IMR-90 (cell line): Measurements from ENCODE around the gene PKHD1. TPM values are rescaled to one million over a fixed set of nuclear protein-coding genes. Genes with fewer than 3 reads are reported as not detected.

ENCODE experiments used
- ATAC-seq: fragments of 200-7000 bp; cut with Tn5 transposase; 2 replicates; pipeline ENCODE4 v1.9.1; 2020; ENCODE audit warnings: low read depth, mild to moderate bottlenecking, moderate library complexity
- BruUV-seq: library from RNA; stranded (reverse); fragments of 400-500 nt; replicated peaks from 2 replicates; lab custom pipeline; 2021; lab: Mats Ljungman, UMichigan
- CTCF ChIA-PET: fragments of 300-600 bp; formaldehyde crosslinking; extraction: SDS; loops from one replicate; lab custom pipeline; 2021; ENCODE audit warnings: antibody characterized with exemption; lab: Yijun Ruan, JAX
- POLR2A ChIA-PET: fragments of 300-600 bp; sonication (Branson Sonifier 250); formaldehyde crosslinking; loops from one replicate; lab custom pipeline; 2022; ENCODE audit warnings: antibody characterized with exemption; ENCODE audit not compliant: unreplicated experiment; lab: Charles Lee
- DNase-seq: peaks from one replicate; pipeline ENCODE4 v3.0.0; 2013
- H2AFZ ChIP-seq: replicated peaks from 2 replicates; pipeline ENCODE3; 2013; ENCODE audit warnings: low read length, mild to moderate bottlenecking; ENCODE audit not compliant: poor library complexity
- H2AK5ac ChIP-seq: 2 replicates; pipeline ENCODE4 v1.6.1; 2013; ENCODE audit warnings: low read depth, low read length, inconsistent platforms
- H2AK9ac ChIP-seq: replicated peaks from 2 replicates; pipeline ENCODE3; 2013; ENCODE audit warnings: mild to moderate bottlenecking, low read depth, low read length, moderate library complexity; ENCODE audit not compliant: poor library complexity
- H2BK120ac ChIP-seq: 2 replicates; pipeline ENCODE4 v1.6.1; 2013; ENCODE audit warnings: low read depth, low read length, inconsistent platforms
- H2BK15ac ChIP-seq: 3 replicates; pipeline ENCODE4 v1.6.1; 2013; ENCODE audit warnings: low read depth, low read length, inconsistent platforms
- H2BK20ac ChIP-seq: 2 replicates; pipeline ENCODE4 v1.6.1; 2013; ENCODE audit warnings: low read depth, mild to moderate bottlenecking, inconsistent platforms, low read length, moderate library complexity
- H2BK5ac ChIP-seq: 2 replicates; pipeline ENCODE4 v1.6.1; 2013; ENCODE audit warnings: mild to moderate bottlenecking, low read depth, low read length, inconsistent platforms; ENCODE audit not compliant: poor library complexity, severe bottlenecking
- H3K14ac ChIP-seq: replicated peaks from 2 replicates; pipeline ENCODE4 v1.6.1; 2013; ENCODE audit warnings: low read depth, low read length, inconsistent platforms
- H3K18ac ChIP-seq: 2 replicates; pipeline ENCODE4 v1.6.1; 2013; ENCODE audit warnings: low read depth, low read length, control low read depth
- H3K23ac ChIP-seq: 2 replicates; pipeline ENCODE4 v1.6.1; 2013; ENCODE audit warnings: low read depth, low read length, inconsistent platforms
- H3K27ac ChIP-seq: 2 replicates; pipeline ENCODE4 v1.5.1; 2013; ENCODE audit warnings: mild to moderate bottlenecking, control low read depth, low read length; ENCODE audit not compliant: insufficient read depth
- H3K27me3 ChIP-seq: 2 replicates; pipeline ENCODE4 v1.6.1; 2013; ENCODE audit warnings: low read length; ENCODE audit not compliant: control insufficient read depth, insufficient read depth
- H3K36me3 ChIP-seq: 2 replicates; pipeline ENCODE4 v1.6.1; 2013; ENCODE audit warnings: low read length, mixed read lengths; ENCODE audit not compliant: control insufficient read depth, insufficient read depth
- H3K4ac ChIP-seq: 2 replicates; pipeline ENCODE4 v1.6.1; 2013; ENCODE audit warnings: low read depth, low read length, inconsistent platforms
- H3K4me1 ChIP-seq: 2 replicates; pipeline ENCODE4 v1.6.1; 2013; ENCODE audit warnings: low read length, mixed read lengths; ENCODE audit not compliant: control insufficient read depth, insufficient read depth
- H3K4me2 ChIP-seq: 2 replicates; pipeline ENCODE4 v1.6.1; 2013; ENCODE audit warnings: low read depth, mild to moderate bottlenecking, control low read depth, low read length, moderate library complexity
- H3K4me3 ChIP-seq: 2 replicates; pipeline ENCODE4 v1.5.1; 2013; ENCODE audit warnings: low read depth, mild to moderate bottlenecking, control low read depth, low read length, moderate library complexity; ENCODE audit not compliant: insufficient read depth
- H3K56ac ChIP-seq: 2 replicates; pipeline ENCODE4 v1.6.1; 2013; ENCODE audit warnings: low read length, inconsistent platforms; ENCODE audit not compliant: insufficient read depth; ENCODE audit errors: extremely low read depth
- H3K79me1 ChIP-seq, 2 experiments: 2 replicates each; pipeline ENCODE4 v1.6.1; 2013; ENCODE audit warnings: low read length in 2 of 2, inconsistent platforms in 1 of 2, low read depth in 1 of 2
- H3K9ac ChIP-seq: 2 replicates; pipeline ENCODE4 v1.6.1; 2013; ENCODE audit warnings: low read depth, low read length, control low read depth
- H3K9me1 ChIP-seq: 2 replicates; pipeline ENCODE4 v1.6.1; 2013; ENCODE audit warnings: low read length, inconsistent platforms; ENCODE audit not compliant: insufficient read depth
- H3K9me3 ChIP-seq: 2 replicates; pipeline ENCODE4 v1.6.1; 2013; ENCODE audit warnings: low read length; ENCODE audit not compliant: control insufficient read depth, insufficient read depth
- H4K20me1 ChIP-seq: 2 replicates; pipeline ENCODE4 v1.6.1; 2013; ENCODE audit warnings: low read length, inconsistent platforms; ENCODE audit not compliant: insufficient read depth
- H4K5ac ChIP-seq: 2 replicates; pipeline ENCODE4 v1.6.1; 2013; ENCODE audit warnings: mild to moderate bottlenecking, low read depth, low read length, control low read depth
- H4K8ac ChIP-seq, 2 experiments: 2 replicates each; pipeline ENCODE4 v1.6.1; 2013; ENCODE audit warnings: low read depth in 2 of 2, low read length in 2 of 2, control low read depth in 1 of 2, inconsistent platforms in 1 of 2
- H4K91ac ChIP-seq: 2 replicates; pipeline ENCODE4 v1.6.1; 2013; ENCODE audit warnings: low read depth, low read length, inconsistent platforms; ENCODE audit not compliant: insufficient read depth
- BHLHE40 ChIP-seq: fragments of 150-350 bp; IDR thresholded peaks from 2 replicates; pipeline ENCODE4 v1.6.1; 2016; ENCODE audit warnings: mild to moderate bottlenecking, low read depth, low read length
- CEBPB ChIP-seq: IDR thresholded peaks from 2 replicates; pipeline ENCODE4 v1.6.1; 2012; ENCODE audit warnings: low read depth, low read length, improper control_type of control experiment
- FOS ChIP-seq: fragments of 150-350 bp; IDR thresholded peaks from 2 replicates; pipeline ENCODE4 v1.6.1; 2016; ENCODE audit warnings: low read depth, low read length
- MAFK ChIP-seq: IDR thresholded peaks from 2 replicates; pipeline ENCODE4 v1.6.1; 2012; ENCODE audit warnings: low read depth, low read length, improper control_type of control experiment
- MAZ ChIP-seq: IDR thresholded peaks from 2 replicates; pipeline ENCODE4 v1.6.1; 2012; ENCODE audit warnings: low read depth, mild to moderate bottlenecking, low read length, improper control_type of control experiment, moderate library complexity, borderline replicate concordance
- MXI1 ChIP-seq: IDR thresholded peaks from 2 replicates; pipeline ENCODE4 v1.6.1; 2012; ENCODE audit warnings: low read depth, mild to moderate bottlenecking, low read length, moderate library complexity, borderline replicate concordance
- POLR2A ChIP-seq: IDR thresholded peaks from 2 replicates; pipeline ENCODE4 v1.6.1; 2012; ENCODE audit warnings: mild to moderate bottlenecking, low read depth, low read length
- RAD21 ChIP-seq: IDR thresholded peaks from 2 replicates; pipeline ENCODE4 v1.6.1; 2012; ENCODE audit warnings: low read length, improper control_type of control experiment
- RCOR1 ChIP-seq: IDR thresholded peaks from 2 replicates; pipeline ENCODE4 v1.6.1; 2012; ENCODE audit warnings: mild to moderate bottlenecking, low read length, improper control_type of control experiment; ENCODE audit not compliant: insufficient replicate concordance
- SMC3 ChIP-seq: fragments of 150-350 bp; IDR thresholded peaks from 2 replicates; pipeline ENCODE4 v1.6.1; 2016; ENCODE audit warnings: low read depth, mild to moderate bottlenecking, antibody characterized with exemption, low read length, moderate library complexity
- WGBS, 2 experiments: methylation state at CpG; one replicate each; pipeline versions ENCODE4 v1.1.5 to v1.1.7; 2013; ENCODE audit warnings: missing lambda C conversion rate in 2 of 2; ENCODE audit not compliant: insufficient read length in 1 of 2; ENCODE audit errors: extremely low coverage in 2 of 2; 5-methylcytosine and 5-hydroxymethylcytosine counted together
- dilution Hi-C: fragments of 300-500 bp; cut with HindIII; formaldehyde crosslinking; loops from one replicate; pipeline ENCODE4 v1.14.3; 2018; ENCODE audit warnings: low sequenced_read_pairs; ENCODE audit not compliant: unreplicated experiment
- in situ Hi-C: fragments of 300-500 bp; cut with MboI; formaldehyde crosslinking; loops from 3 replicates; pipeline ENCODE4 v1.14.3; 2019; ENCODE audit warnings: low sequenced_read_pairs, inconsistent platforms, mixed read lengths
- intact Hi-C: fragments of 100-400 bp; cut with micrococcal nuclease; formaldehyde crosslinking; loops from 2 replicates; pipeline ENCODE4 v1.10.0; 2022
- polyA plus RNA-seq, 3 experiments: library from polyadenylated mRNA; depleted of rRNA; stranded (reverse); fragments of >200 nt; gene quantifications; 2 replicates each; pipeline ENCODE4 v1.2.3, GENCODE V29; 2012; ENCODE audit warnings: low replicate concordance in 1 of 3
- total RNA-seq: library from RNA; depleted of rRNA; stranded (reverse); fragments of >200 nt; gene quantifications from 2 replicates; pipeline ENCODE4 v1.2.3, GENCODE V29; 2012
- TF ChIP-seq, protein P1 (sequence below): conservative IDR thresholded peaks from 2 replicates; pipeline ENCODE4 v1.5.1; 2012; ENCODE audit warnings: mild to moderate bottlenecking, low read depth, low read length, improper control_type of control experiment

PKHD1 gene
- total and polyA plus RNA-seq, 2 of the 4 experiments (the other 2 are of a cell fraction) = not detected

DNA sequence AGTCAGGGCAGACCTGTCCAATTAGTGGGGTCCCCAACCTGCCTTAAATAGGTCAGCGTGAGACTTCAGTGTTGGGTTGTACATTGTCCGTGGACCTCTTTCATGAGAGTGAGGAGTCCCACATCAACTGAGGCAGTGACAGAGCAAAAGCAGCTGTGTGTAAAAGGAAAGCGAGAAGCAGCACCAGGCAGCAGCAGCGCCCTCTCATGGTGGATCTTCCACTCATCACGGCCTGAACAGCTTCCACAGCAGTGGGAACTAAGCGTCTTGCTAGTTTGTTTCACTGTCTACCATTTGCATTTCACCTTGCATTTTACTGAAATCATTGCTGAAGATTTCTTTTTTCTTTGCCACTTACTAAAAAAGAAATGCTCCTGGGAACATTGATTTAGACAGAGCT is 333.8 kb downstream of the PKHD1 start:
- no peak for ATAC-seq
- Histone ChIP-seq H3K27ac (no peak overlapping the region), H3K4me2 (no peak overlapping the region), H2BK120ac (no peak overlapping the region), H3K23ac (no peak overlapping the region), H3K36me3 (no peaks in the 10 kb centered on the region), H2AK9ac (no peak overlapping the region), H3K18ac (no peak overlapping the region), H4K91ac (no peak overlapping the region), H2BK15ac (no peak overlapping the region), H3K9ac (no peak overlapping the region), H2AK5ac (no peak overlapping the region), H3K9me1 (no peaks in the 10 kb centered on the region), H3K4ac (no peak overlapping the region), H3K27me3 (no peaks in the 10 kb centered on the region), H2AFZ (no peak overlapping the region), H4K5ac (no peak overlapping the region), H3K14ac (no peak overlapping the region), H4K20me1 (no peaks in the 10 kb centered on the region), H3K56ac (no peak overlapping the region), H3K79me1 (no peaks in the 10 kb centered on the region), H2BK5ac (no peak overlapping the region), H2BK20ac (no peak overlapping the region), H3K4me3 (no peak overlapping the region), H4K8ac (no peak overlapping the region), H3K4me1 (no peaks in the 10 kb centered on the region), H3K9me3 (no peaks in the 10 kb centered on the region)
- POLR2A ChIA-PET = no interaction called here
- TF ChIP-seq BHLHE40 = no peak
- TF ChIP-seq FOS = no peak
- TF ChIP-seq MAFK = no peak
- no peak for TF ChIP-seq MXI1
- no peak for TF ChIP-seq RCOR1
- TF ChIP-seq MAZ = no peak
- TF ChIP-seq POLR2A = no peak
- no peak for TF ChIP-seq CEBPB
- no peak for TF ChIP-seq RAD21
- TF ChIP-seq, protein P1, sequence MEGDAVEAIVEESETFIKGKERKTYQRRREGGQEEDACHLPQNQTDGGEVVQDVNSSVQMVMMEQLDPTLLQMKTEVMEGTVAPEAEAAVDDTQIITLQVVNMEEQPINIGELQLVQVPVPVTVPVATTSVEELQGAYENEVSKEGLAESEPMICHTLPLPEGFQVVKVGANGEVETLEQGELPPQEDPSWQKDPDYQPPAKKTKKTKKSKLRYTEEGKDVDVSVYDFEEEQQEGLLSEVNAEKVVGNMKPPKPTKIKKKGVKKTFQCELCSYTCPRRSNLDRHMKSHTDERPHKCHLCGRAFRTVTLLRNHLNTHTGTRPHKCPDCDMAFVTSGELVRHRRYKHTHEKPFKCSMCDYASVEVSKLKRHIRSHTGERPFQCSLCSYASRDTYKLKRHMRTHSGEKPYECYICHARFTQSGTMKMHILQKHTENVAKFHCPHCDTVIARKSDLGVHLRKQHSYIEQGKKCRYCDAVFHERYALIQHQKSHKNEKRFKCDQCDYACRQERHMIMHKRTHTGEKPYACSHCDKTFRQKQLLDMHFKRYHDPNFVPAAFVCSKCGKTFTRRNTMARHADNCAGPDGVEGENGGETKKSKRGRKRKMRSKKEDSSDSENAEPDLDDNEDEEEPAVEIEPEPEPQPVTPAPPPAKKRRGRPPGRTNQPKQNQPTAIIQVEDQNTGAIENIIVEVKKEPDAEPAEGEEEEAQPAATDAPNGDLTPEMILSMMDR = no peak
- TF ChIP-seq SMC3 = no peak
- no TSS peak for BruUV-seq
- no peak for DNase-seq
- intact Hi-C loops = no loop called here
- dilution Hi-C loops = no loop called here
- WGBS, 2 experiments = 7% methylated on average over 3 of the region's 6 CpGs; no CpG with 5 or more reads in 1 of the 2 experiments
- CTCF ChIA-PET = no interaction called here
- in situ Hi-C loops = no loop called here
